HepG2 (cell line): ENCODE measurements around the gene DUS1L. TPM values are rescaled to one million over a fixed set of nuclear protein-coding genes. Genes with fewer than 3 reads are reported as not detected.

ENCODE experiments used
- BHLHE40 ChIP-seq: IDR thresholded peaks from 2 replicates; pipeline ENCODE4 v1.6.1; 2011; ENCODE audit warnings: low read length, improper control_type of control experiment
- BRF2 ChIP-seq: sonication (generic); formaldehyde crosslinking; IDR thresholded peaks from 2 replicates; pipeline ENCODE4 v1.8.1; 2022; ENCODE audit warnings: mild to moderate bottlenecking, missing genetic modification reagents
- CHD4 ChIP-seq: fragments of 200-600 bp; sonication (generic); IDR thresholded peaks from 2 replicates; pipeline ENCODE4 v1.7.0; 2017; ENCODE audit warnings: mild to moderate bottlenecking, low read length, borderline replicate concordance
- EHMT2 ChIP-seq: fragments of 200-600 bp; sonication (generic); IDR thresholded peaks from 2 replicates; pipeline ENCODE4 v1.7.0; 2017; ENCODE audit warnings: antibody characterized with exemption, low read depth, low read length, borderline replicate concordance
- MNT ChIP-seq: fragments of 450-650 bp; IDR thresholded peaks from 2 replicates; pipeline ENCODE4 v1.6.1; 2016
- MTERF4 ChIP-seq: sonication (generic); formaldehyde crosslinking; IDR thresholded peaks from 2 replicates; pipeline ENCODE4 v1.8.0; 2023; ENCODE audit warnings: mild to moderate bottlenecking, missing genetic modification reagents
- NBN ChIP-seq: fragments of 450-650 bp; conservative IDR thresholded peaks from 2 replicates; pipeline ENCODE4 v1.6.1; 2017
- RXRA ChIP-seq: sonication (generic); formaldehyde crosslinking; IDR thresholded peaks from 2 replicates; pipeline ENCODE4 v1.5.1; 2020; ENCODE audit warnings: missing genetic modification reagents
- TRAFD1 ChIP-seq: sonication (generic); formaldehyde crosslinking; IDR thresholded peaks from 2 replicates; pipeline ENCODE4 v1.5.1; 2020; ENCODE audit warnings: missing genetic modification reagents, mild to moderate bottlenecking, borderline replicate concordance
- ZBTB38 ChIP-seq: sonication (generic); formaldehyde crosslinking; IDR thresholded peaks from 2 replicates; pipeline ENCODE4 v1.5.1; 2020; ENCODE audit warnings: mild to moderate bottlenecking, missing genetic modification reagents
- ZNF337 ChIP-seq: sonication (generic); formaldehyde crosslinking; IDR thresholded peaks from 2 replicates; pipeline ENCODE4 v1.5.1; 2020; ENCODE audit warnings: missing genetic modification reagents, low read depth, mild to moderate bottlenecking, borderline replicate concordance
- ZNF674 ChIP-seq: sonication (generic); formaldehyde crosslinking; IDR thresholded peaks from 2 replicates; pipeline ENCODE4 v1.5.0; 2020; ENCODE audit warnings: low read depth, mild to moderate bottlenecking, missing genetic modification reagents
- ZNF7 ChIP-seq: IDR thresholded peaks from 2 replicates; pipeline ENCODE4 v1.6.1; 2016; ENCODE audit warnings: missing biosample characterization, missing genetic modification reagents
- ZNF720 ChIP-seq: sonication (generic); formaldehyde crosslinking; IDR thresholded peaks from 2 replicates; pipeline ENCODE4 v1.4.0; 2020; ENCODE audit warnings: missing genetic modification reagents
- ZNF740 ChIP-seq: sonication (generic); formaldehyde crosslinking; IDR thresholded peaks from 2 replicates; pipeline ENCODE4 v1.4.0; 2020; ENCODE audit warnings: missing genetic modification reagents
- ZNF747 ChIP-seq: sonication (generic); formaldehyde crosslinking; IDR thresholded peaks from 2 replicates; pipeline ENCODE4 v1.8.1; 2023; ENCODE audit warnings: missing genetic modification reagents, mild to moderate bottlenecking, borderline replicate concordance
- ZNF776 ChIP-seq: sonication (generic); formaldehyde crosslinking; IDR thresholded peaks from 2 replicates; pipeline ENCODE4 v1.4.0; 2020; ENCODE audit warnings: mild to moderate bottlenecking, missing genetic modification reagents
- polyA plus RNA-seq, 8 experiments: library from polyadenylated mRNA; depleted of rRNA in 3 of 8; stranded (reverse) in 7 of 8; unstranded in 1 of 8; fragments of >200 nt; fragmentation: Illumina TruSeq in 4 of 8; extraction: Trizol in 4 of 8; gene quantifications; 2 replicates each; pipeline versions ENCODE4 v1.2.1 to v1.2.3, GENCODE V29; 2011 to 2016; ENCODE audit warnings: low read depth in 4 of 8, missing spikeins in 1 of 8, mixed read lengths in 1 of 8; ENCODE audit not compliant: insufficient read depth in 1 of 8
- total RNA-seq, 5 experiments: library from RNA; depleted of rRNA; stranded (reverse); fragments of >200 nt; fragmentation: Illumina TruSeq; extraction: Trizol; gene quantifications; 2 replicates each; pipeline ENCODE4 v1.2.3, GENCODE V29; 2016; ENCODE audit warnings: low read depth in 1 of 5
- TF ChIP-seq, protein P1 (sequence below): sonication (generic); formaldehyde crosslinking; IDR thresholded peaks from 2 replicates; pipeline ENCODE4 v1.9.0; 2021; ENCODE audit warnings: missing genetic modification reagents, borderline replicate concordance
- TF ChIP-seq, protein P2 (sequence below): sonication (generic); formaldehyde crosslinking; IDR thresholded peaks from 2 replicates; pipeline ENCODE4 v1.9.0; 2021; ENCODE audit warnings: missing genetic modification reagents, mild to moderate bottlenecking, borderline replicate concordance

Gene DUS1L
- total and polyA plus RNA-seq, 2 of the 13 experiments (the other 11 are each of a cell fraction or from before 2014, with no cell fraction given) = 81.0 to 109 TPM

- TF ChIP-seq NBN (no peak), BRF2 (no peak; the same call in 1 of the 2 replicates), ZBTB38 (CRISPR knock-in tag) (peak; percentile 18; the same call in 1 of the 2 replicates), ZNF776 (peak; percentile 39; the same call in 1 of the 2 replicates), MNT (no peak), EHMT2 (no peak), CHD4 (no peak), ZNF337 (no peak), ZNF7 (CRISPR knock-in tag) (no peak), RXRA (CRISPR knock-in tag) (no peak; the same call in 1 of the 2 replicates), TRAFD1 (CRISPR knock-in tag) (no peak), ZNF674 (CRISPR knock-in tag) (peak; percentile 94), BHLHE40 (no peak), MTERF4 (CRISPR knock-in tag) (no peak), ZNF747 (CRISPR knock-in tag) (0 out of 2 replicates have a peak, but pooled peaks have one; percentile 23), ZNF720 (CRISPR knock-in tag) (no peak), ZNF740 (0 out of 2 replicates have a peak, but pooled peaks have one; percentile 20)
- TF ChIP-seq, protein P1, sequence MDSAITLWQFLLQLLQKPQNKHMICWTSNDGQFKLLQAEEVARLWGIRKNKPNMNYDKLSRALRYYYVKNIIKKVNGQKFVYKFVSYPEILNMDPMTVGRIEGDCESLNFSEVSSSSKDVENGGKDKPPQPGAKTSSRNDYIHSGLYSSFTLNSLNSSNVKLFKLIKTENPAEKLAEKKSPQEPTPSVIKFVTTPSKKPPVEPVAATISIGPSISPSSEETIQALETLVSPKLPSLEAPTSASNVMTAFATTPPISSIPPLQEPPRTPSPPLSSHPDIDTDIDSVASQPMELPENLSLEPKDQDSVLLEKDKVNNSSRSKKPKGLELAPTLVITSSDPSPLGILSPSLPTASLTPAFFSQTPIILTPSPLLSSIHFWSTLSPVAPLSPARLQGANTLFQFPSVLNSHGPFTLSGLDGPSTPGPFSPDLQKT (CRISPR knock-in tag) = no peak
- TF ChIP-seq, protein P2, sequence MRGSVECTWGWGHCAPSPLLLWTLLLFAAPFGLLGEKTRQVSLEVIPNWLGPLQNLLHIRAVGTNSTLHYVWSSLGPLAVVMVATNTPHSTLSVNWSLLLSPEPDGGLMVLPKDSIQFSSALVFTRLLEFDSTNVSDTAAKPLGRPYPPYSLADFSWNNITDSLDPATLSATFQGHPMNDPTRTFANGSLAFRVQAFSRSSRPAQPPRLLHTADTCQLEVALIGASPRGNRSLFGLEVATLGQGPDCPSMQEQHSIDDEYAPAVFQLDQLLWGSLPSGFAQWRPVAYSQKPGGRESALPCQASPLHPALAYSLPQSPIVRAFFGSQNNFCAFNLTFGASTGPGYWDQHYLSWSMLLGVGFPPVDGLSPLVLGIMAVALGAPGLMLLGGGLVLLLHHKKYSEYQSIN (CRISPR knock-in tag) = no peak
Measured at GRCh38 chr17:82095777-82096708, 30.4 kb upstream of the DUS1L start (continued).
